Islet of Langerhans (tissue), 1 donor: ENCODE results near the gene CLINT1.
A peak's percentile ranks its signal among the peaks of the same experiment; 100 is the strongest.
"Not testable (repeated sequence)": the region's sequence is repeated elsewhere in the genome, so short reads cannot be mapped to it uniquely, and the experiment has no call there.

Experiments used
- FAIRE-seq: peaks from one replicate; lab custom pipeline; 2011; peaks lifted over from hg19 to GRCh38; lab: Jason Lieb, UNC

CLINT1 gene

GRCh38 chr5:157862183-157862851, 3.4 kb upstream of the CLINT1 start:
- no peak for FAIRE-seq

- no peak for FAIRE-seq
Observed at GRCh38 chr5:157860898-157861890, 2.2 kb upstream of the CLINT1 start.

- FAIRE-seq: no peak
Observed at GRCh38 chr5:157859227-157859575, 256 bp upstream of the CLINT1 start.

DNA sequence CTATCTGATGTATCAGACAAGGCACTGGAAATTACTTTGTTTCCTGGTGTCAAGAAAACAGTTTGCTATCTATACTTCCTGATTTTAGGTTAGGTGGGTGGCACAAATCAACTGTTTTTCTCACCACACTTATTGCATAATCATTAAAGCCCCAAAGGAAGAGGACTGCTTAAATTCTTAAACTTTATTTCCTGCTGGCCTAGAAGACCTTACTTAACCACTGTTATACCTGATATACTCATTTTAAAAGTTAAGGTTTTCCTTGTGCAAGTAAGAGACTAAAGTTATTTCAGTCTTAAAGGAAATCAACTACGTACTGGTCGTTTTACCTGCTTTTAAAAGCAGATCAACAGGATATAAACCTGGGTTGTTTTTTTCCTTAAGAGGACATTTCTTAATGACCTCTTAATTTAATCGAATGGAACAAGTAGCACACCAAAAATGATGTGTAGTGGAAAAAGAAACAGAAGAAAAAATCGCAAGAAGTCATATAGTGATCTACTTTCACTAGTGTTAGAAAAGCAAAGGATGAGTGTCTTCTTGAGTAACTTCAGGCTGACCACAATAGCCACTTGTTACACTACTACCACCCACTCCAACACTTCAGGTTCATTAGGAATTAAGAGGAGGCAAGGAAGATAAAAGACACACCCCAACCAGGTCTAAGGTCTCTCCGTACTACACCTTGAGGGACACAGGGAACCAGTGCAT, 974 bp downstream of the CLINT1 start:
- FAIRE-seq: no peak

DNA sequence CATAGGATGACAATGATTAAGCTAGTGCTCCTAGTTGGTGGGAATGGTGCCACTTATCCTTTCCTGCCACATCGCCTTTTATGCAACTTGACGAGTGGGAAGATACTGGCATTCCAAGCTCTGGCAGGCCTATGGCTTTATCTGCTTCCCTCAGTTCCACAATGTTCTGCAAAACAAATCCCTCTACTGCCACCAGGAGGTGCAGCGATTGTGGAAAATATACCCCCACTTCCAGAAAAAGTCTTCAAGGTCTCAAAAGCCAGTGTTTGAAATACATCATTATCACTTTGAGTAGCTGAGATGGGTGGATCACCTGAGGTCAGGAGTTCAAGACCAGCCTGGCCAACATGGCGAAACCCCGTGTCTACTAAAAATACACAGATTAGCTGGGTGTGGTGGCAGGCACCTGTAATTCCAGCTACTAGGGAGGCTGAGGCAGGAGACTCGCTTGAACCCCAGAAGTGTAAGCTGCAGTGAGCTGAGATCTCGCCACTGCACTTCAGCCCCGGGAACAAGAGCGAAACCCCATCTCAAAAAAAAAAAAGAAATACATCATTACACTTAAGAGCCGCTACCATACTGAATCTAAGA, 3.4 kb downstream of the CLINT1 start:
- no peak for FAIRE-seq

- FAIRE-seq: not testable (repeated sequence)
Observed at GRCh38 chr5:157853365-157853764, 5.6 kb downstream of the CLINT1 start.

DNA sequence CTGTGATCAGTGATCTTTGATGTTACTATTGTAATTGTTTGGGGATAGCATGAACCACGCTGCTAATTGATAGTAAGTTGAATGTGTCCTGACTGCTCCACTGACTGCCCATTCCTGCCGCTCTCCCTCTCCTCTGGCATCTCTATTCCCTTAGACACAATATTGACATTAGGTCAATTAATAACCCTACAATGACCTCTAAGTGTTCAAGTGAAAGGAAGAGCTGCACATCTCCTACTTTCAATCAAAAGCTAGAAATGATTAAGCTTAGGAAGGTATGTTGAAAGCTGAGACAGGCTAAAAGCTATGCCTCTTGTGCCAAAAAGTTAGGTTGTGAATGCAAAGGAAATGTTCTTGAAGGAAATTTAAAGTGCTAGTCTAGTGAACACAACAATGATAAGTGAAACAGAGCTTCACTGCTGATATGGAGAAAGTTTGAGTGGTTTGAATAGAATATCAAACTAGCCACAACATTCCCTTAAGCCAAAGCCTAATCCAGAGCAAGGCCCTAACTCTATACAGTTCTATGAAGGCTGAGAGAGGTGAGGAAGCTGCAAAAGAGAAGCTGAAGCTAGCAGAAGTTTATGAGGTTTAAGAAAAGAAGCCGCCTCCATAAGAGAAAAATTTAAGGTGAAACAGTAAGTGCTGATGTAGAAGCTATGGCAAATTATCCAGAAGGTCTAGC, 12.9 kb downstream of the CLINT1 start:
- FAIRE-seq: no peak

GRCh38 chr5:157842787-157843186, 16.2 kb downstream of the CLINT1 start:
- peak; percentile 33 for FAIRE-seq

GRCh38 chr5:157842185-157842584, 16.8 kb downstream of the CLINT1 start:
- no peak for FAIRE-seq

- no peak for FAIRE-seq
Observed at GRCh38 chr5:157839157-157839795, 19.7 kb downstream of the CLINT1 start.

DNA sequence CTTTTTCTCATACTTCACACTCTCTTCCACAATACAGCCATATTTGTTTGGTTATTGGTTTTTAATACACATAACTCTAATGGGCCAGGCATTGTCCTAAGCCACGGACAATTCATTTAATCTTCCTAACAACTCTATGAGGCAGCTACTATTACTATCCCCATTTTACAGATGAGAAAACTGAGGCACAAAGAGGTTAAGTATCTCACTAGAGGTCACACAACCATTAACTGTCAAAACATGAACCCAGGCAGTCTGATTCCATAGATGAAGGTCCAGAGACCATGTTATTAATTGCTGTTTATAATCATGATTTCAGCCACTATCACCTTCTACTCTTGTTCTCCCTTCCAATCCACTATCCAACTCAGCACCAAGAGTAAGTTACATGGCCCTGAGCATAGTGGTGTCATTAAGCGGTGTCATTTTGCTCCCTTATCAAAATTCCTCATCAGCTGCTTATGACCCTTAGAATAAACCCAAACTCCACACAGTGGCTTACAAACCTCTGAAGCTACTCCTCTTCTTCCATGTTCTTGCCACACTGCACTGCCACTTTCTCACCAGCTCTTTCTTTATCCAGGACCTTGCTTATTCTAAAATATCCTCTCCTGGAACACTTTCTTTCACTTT, 22.7 kb downstream of the CLINT1 start:
- no peak for FAIRE-seq

DNA sequence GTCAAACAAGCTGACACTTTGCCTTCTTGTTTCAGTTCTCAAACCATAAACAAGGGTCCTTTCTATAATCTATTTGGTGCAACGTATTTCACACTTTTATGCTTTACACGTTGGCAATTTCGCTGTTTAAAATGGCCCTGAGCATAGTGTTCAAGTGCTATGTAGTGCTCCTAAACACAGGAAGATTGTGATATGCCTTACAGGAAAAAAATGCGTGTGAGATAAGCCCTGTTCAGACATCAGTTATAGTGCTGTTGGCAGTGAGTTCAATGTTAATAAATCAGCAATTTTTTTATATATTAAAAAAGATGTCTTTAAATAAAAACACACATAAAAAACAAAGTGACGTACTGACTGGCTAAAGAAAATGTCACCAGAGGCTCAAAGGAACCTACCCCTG, 23.9 kb downstream of the CLINT1 start:
- no peak for FAIRE-seq

- FAIRE-seq: no peak
Observed at GRCh38 chr5:157828944-157829639, 29.9 kb downstream of the CLINT1 start.

GRCh38 chr5:157828105-157828943, 30.6 kb downstream of the CLINT1 start:
- no peak for FAIRE-seq

GRCh38 chr5:157827423-157827822, 31.5 kb downstream of the CLINT1 start:
- FAIRE-seq: peak; percentile 71

DNA sequence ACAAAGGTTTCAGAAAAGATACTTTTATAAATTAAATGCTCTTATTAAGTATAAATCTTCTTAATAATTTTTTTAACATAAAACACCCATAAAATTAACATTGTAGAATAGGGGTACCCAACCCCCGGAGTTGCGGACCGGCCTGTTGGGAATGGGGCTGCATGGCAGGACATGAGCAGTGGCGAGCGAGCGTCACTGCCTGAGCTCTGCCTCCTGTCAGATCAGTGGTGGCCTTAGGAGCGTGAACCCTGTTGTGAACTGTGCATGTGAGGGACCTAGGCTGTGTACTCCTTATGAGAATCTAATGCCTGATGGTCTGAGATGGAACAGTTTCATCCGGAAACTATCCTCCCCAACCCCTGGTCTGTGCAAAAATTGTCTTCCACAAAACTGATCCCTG, 35.3 kb downstream of the CLINT1 start:
- no peak for FAIRE-seq

DNA sequence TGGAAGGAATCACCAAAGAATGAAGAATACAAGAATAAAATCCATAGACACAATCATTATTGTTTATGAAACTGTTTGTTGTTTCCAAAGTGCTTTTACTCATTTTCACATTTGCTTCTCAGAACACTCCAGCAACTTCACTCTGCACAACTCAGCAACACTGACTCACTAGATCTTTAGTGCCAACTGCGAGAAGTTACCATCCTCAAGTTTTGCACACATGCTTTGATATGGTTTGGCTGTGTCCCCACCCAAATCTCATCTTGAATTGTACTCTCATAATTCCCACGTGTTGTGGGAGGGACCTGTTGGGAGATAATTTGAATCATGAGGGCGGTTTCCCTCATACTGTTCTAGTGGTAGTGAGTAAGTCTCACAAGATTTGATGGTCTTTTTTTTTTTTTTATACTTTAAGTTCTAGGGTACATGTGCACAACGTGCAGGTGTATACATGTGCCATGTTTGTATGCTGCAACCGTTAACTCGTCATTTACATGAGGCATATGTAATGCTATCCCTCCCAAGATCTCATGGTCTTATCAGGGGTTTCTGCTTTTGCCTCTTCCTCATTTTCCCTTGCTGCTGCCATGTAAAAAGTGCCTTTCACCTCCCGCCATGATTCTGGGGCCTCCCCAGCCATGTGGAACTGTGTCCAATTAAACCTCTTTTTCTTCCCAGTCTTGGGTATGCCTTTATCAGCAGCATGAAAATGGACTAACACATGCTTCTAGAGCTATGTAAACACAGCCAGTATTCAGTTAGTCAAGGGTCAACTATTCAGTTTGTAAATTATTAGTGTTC, 36.9 kb downstream of the CLINT1 start:
- FAIRE-seq: no peak

GRCh38 chr5:157821405-157821804, 37.5 kb downstream of the CLINT1 start:
- FAIRE-seq: no peak
